Osteoblast (primary cell): ENCODE results near the gene SH3TC1. TPM values are rescaled to one million over a fixed set of nuclear protein-coding genes. Genes with fewer than 3 reads are reported as not detected.

Experiments
- DNase-seq: peaks from one replicate; pipeline ENCODE4 v3.0.0; 2011; ENCODE audit warnings: low spot score, mixed read lengths; ENCODE audit not compliant: insufficient read length; ENCODE audit errors: missing footprints
- H2AFZ ChIP-seq: 2 replicates; pipeline ENCODE4 v1.6.0; 2011; ENCODE audit warnings: mild to moderate bottlenecking, low read length
- H3K27ac ChIP-seq: 2 replicates; pipeline ENCODE4 v1.5.1; 2011; ENCODE audit warnings: mild to moderate bottlenecking, low read depth, low read length, moderate library complexity
- H3K27me3 ChIP-seq: 2 replicates; pipeline ENCODE4 v1.6.0; 2012; ENCODE audit warnings: mild to moderate bottlenecking, control low read depth, inconsistent platforms, low read length, moderate library complexity; ENCODE audit not compliant: insufficient read depth
- H3K36me3 ChIP-seq: 2 replicates; pipeline ENCODE4 v1.5.1; 2011; ENCODE audit warnings: mild to moderate bottlenecking, low read length, control low read depth, moderate library complexity; ENCODE audit not compliant: insufficient read depth
- H3K4me1 ChIP-seq: 2 replicates; pipeline ENCODE4 v1.5.1; 2011; ENCODE audit warnings: mild to moderate bottlenecking, low read length, control low read depth, moderate library complexity; ENCODE audit not compliant: insufficient read depth
- H3K4me2 ChIP-seq: 2 replicates; pipeline ENCODE4 v1.6.0; 2011; ENCODE audit warnings: mild to moderate bottlenecking, low read length; ENCODE audit not compliant: insufficient read depth
- H3K4me3 ChIP-seq: fragments of 200-600 bp; sonication (generic); 3 replicates; pipeline ENCODE4 v1.5.1; 2012; ENCODE audit warnings: mild to moderate bottlenecking, low read length, inconsistent platforms; ENCODE audit not compliant: insufficient read depth
- H3K79me2 ChIP-seq: 2 replicates; pipeline ENCODE4 v1.6.0; 2012; ENCODE audit warnings: mild to moderate bottlenecking, low read length, control low read depth, inconsistent platforms; ENCODE audit not compliant: insufficient read depth
- H3K9me3 ChIP-seq: 2 replicates; pipeline ENCODE4 v1.5.1; 2011; ENCODE audit warnings: low read depth, low read length, control low read depth
- H4K20me1 ChIP-seq: 2 replicates; pipeline ENCODE4 v1.6.0; 2012; ENCODE audit warnings: mild to moderate bottlenecking, low read length, control low read depth; ENCODE audit not compliant: insufficient read depth
- total RNA-seq: library from RNA; depleted of rRNA; stranded (reverse); fragments of >200 nt; gene quantifications from 2 replicates; pipeline ENCODE4 v1.2.3, GENCODE V29; 2012
- TF ChIP-seq, protein P1 (sequence below): IDR thresholded peaks from 2 replicates; pipeline ENCODE4 v1.5.1; 2011; ENCODE audit warnings: mild to moderate bottlenecking, low read depth, low read length, moderate library complexity; ENCODE audit errors: extremely low read depth

Gene SH3TC1
- total RNA-seq, 1 donor, result 3.6 TPM

DNA sequence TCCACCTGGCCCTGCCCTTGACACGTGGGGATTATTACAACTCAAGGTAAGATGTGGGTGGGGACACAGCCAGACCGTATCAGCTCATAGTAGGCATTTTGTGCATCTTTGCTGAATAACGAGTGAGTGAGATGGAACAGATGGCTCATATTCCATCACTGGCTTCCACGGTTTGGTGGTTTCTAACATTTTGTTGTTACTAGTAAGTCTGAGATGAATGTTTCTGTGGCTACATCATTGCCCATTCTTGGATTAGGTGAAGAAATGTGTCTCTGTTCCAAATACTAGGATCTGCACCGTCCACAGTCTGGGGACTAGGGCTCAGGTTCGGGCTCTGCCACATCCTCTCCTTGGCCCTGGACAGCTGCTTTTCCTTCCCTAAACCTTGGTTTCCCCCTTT, 44.0 kb upstream of the SH3TC1 start:
- no peak overlapping the region for H3K4me3 ChIP-seq
- no peaks in the 10 kb centered on the region for H3K36me3 ChIP-seq
- H3K27me3 ChIP-seq, result peaks cover 47% of the 10 kb centered on the region
- no peak overlapping the region for H3K27ac ChIP-seq
- H3K79me2 ChIP-seq, result no peaks in the 10 kb centered on the region
- H3K4me1 ChIP-seq, result peaks cover 10% of the 10 kb centered on the region
- H3K9me3 ChIP-seq, result no peaks in the 10 kb centered on the region
- no peaks in the 10 kb centered on the region for H4K20me1 ChIP-seq
- TF ChIP-seq, protein P1, sequence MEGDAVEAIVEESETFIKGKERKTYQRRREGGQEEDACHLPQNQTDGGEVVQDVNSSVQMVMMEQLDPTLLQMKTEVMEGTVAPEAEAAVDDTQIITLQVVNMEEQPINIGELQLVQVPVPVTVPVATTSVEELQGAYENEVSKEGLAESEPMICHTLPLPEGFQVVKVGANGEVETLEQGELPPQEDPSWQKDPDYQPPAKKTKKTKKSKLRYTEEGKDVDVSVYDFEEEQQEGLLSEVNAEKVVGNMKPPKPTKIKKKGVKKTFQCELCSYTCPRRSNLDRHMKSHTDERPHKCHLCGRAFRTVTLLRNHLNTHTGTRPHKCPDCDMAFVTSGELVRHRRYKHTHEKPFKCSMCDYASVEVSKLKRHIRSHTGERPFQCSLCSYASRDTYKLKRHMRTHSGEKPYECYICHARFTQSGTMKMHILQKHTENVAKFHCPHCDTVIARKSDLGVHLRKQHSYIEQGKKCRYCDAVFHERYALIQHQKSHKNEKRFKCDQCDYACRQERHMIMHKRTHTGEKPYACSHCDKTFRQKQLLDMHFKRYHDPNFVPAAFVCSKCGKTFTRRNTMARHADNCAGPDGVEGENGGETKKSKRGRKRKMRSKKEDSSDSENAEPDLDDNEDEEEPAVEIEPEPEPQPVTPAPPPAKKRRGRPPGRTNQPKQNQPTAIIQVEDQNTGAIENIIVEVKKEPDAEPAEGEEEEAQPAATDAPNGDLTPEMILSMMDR, result no peak
- DNase-seq, result peak; percentile 90
- no peak overlapping the region for H3K4me2 ChIP-seq
- H2AFZ ChIP-seq, result no peak overlapping the region

DNA sequence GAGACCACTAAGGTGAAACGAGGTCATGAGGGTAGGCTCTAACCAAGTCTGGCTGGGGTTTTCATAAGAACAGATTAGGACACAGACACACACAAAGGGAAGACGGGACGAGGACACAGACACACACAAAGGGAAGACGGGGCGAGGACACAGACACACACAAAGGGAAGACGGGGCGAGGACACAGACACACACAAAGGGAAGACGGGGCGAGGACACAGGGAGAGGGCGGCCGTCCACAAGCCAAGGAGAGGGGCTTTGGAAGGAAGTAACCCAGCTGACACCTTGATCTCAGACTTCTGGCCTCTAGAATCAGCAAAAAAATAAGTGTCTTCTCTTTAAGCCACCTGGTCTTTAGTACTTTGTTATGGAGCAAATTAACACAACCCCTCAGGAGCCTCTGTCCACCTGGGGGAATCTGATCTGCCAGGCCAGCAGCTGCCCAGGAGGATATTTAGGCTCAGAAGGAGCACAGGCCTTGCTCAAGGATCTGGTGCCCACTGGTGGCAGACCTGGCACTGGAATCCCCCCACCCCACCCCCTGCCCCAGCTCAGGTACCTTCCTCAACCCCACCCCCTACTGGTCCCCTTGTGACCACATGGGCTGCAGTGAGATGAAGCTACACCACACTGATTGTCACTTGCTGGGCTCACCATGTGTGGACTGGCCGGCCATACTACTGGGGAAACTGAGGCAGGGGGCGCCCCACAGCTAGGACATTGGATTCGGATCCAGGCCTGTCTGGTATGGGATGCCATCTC, 43.2 kb upstream of the SH3TC1 start:
- Histone ChIP-seq H3K4me3 (no peak overlapping the region), H3K4me2 (no peak overlapping the region), H3K4me1 (peaks cover 10% of the 10 kb centered on the region), H4K20me1 (no peaks in the 10 kb centered on the region), H3K36me3 (no peaks in the 10 kb centered on the region), H3K79me2 (no peaks in the 10 kb centered on the region), H2AFZ (no peak overlapping the region), H3K27ac (no peak overlapping the region), H3K9me3 (no peaks in the 10 kb centered on the region), H3K27me3 (peaks cover 47% of the 10 kb centered on the region)
- peak; percentile 37 for DNase-seq
- TF ChIP-seq, protein P1, result no peak

DNA sequence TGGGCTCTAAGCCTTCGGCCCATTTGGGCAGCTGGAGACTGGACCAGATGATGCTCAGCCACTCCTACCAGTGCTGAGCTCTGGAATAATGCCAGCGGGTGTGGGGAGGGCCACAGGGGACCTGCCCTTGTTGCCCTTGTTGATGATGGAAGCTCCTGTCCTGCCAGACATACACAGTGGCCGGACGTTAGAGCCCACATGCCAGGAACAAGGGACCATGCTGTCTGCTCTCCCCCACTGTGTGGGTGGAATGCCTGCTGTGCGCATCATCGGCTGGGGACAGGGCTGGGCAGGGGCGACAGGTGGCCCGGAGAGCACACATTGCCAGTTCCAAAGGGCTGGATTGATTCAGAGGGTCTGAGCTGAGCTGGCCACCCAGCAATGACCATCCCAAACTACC, 42.5 kb upstream of the SH3TC1 start:
- Histone ChIP-seq H3K27ac (no peak overlapping the region), H4K20me1 (no peaks in the 10 kb centered on the region), H3K4me2 (no peak overlapping the region), H3K4me1 (peaks cover 10% of the 10 kb centered on the region), H3K36me3 (no peaks in the 10 kb centered on the region), H3K27me3 (peaks cover 43% of the 10 kb centered on the region), H3K79me2 (no peaks in the 10 kb centered on the region), H2AFZ (no peak overlapping the region), H3K9me3 (no peaks in the 10 kb centered on the region), H3K4me3 (no peak overlapping the region)
- peak; percentile 72 for DNase-seq
- TF ChIP-seq, protein P1, result no peak

DNA sequence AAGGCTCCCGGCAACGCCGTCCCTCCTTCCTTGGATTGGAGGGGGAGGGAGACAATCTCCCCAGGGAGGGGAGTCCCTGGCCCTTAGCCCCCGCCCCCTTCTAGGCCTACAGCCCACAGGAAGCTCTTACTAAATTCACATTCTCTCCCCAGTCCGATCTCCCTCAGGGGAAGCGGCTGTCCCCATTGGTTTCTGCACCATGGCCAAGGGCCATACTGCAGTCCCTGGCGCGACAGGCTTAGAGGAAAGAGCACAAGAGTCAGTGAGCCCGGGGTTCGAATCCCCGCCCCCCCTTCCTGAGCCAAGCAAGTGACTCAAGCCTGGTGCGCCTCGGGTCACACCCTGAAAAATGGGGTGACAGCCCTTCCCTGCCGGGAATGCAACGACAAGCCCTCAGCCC, 41.6 kb upstream of the SH3TC1 start:
- H3K79me2 ChIP-seq, result no peaks in the 10 kb centered on the region
- H3K27me3 ChIP-seq, result peaks cover 40% of the 10 kb centered on the region
- no peaks in the 10 kb centered on the region for H4K20me1 ChIP-seq
- H3K9me3 ChIP-seq, result no peaks in the 10 kb centered on the region
- peaks cover 10% of the 10 kb centered on the region for H3K4me1 ChIP-seq
- H3K27ac ChIP-seq, result no peak overlapping the region
- peak; percentile 58 for DNase-seq
- H3K36me3 ChIP-seq, result no peaks in the 10 kb centered on the region
- H3K4me2 ChIP-seq, result no peak overlapping the region
- H3K4me3 ChIP-seq, result no peak overlapping the region
- TF ChIP-seq, protein P1, result no peak
- no peak overlapping the region for H2AFZ ChIP-seq
